ENCODE data around the gene DLGAP4.

Gene DLGAP4

DNA sequence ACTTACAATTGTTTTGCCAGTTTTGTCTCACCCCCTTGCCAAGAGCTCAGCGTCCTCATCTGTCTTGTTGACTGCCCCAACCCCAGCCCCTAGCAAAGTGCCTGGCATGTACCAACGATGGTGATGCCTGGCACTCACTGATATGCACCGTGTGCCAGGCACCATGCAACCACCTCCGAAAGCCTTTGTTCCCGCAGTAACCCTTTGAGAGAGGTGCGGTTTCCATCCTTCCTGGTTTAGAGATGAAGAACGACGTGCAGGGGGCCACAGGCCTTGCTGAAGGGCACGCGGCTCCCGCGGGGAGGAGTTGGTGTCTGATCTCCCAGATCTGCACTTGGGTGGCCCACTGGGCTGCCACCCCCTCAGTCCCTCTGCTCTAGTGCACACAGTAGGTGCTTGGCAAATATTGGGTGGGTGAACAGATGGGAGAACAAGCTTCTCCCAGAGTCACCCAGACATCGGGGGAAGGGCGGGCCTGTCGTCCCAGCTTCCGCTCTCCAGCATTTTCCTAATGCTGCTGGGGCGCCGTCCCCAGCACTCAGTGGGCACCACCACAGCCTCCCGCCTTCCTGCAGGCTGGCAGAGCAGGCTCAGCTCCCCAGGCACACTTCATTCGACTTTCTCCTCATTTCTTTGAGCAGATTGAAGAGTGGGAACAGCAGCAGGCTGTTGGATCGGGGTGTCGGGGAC, 35.3 kb downstream of the DLGAP4 start:
- Histone ChIP-seq H3K27ac (no peak overlapping the region), H3K4me3 (no peak overlapping the region)
- TF ChIP-seq, protein P1, sequence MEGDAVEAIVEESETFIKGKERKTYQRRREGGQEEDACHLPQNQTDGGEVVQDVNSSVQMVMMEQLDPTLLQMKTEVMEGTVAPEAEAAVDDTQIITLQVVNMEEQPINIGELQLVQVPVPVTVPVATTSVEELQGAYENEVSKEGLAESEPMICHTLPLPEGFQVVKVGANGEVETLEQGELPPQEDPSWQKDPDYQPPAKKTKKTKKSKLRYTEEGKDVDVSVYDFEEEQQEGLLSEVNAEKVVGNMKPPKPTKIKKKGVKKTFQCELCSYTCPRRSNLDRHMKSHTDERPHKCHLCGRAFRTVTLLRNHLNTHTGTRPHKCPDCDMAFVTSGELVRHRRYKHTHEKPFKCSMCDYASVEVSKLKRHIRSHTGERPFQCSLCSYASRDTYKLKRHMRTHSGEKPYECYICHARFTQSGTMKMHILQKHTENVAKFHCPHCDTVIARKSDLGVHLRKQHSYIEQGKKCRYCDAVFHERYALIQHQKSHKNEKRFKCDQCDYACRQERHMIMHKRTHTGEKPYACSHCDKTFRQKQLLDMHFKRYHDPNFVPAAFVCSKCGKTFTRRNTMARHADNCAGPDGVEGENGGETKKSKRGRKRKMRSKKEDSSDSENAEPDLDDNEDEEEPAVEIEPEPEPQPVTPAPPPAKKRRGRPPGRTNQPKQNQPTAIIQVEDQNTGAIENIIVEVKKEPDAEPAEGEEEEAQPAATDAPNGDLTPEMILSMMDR (IDR thresholded peaks at IDR 0.05) = no peak
- DNase-seq (ENCODE audit: low spot score) = no peak

DNA sequence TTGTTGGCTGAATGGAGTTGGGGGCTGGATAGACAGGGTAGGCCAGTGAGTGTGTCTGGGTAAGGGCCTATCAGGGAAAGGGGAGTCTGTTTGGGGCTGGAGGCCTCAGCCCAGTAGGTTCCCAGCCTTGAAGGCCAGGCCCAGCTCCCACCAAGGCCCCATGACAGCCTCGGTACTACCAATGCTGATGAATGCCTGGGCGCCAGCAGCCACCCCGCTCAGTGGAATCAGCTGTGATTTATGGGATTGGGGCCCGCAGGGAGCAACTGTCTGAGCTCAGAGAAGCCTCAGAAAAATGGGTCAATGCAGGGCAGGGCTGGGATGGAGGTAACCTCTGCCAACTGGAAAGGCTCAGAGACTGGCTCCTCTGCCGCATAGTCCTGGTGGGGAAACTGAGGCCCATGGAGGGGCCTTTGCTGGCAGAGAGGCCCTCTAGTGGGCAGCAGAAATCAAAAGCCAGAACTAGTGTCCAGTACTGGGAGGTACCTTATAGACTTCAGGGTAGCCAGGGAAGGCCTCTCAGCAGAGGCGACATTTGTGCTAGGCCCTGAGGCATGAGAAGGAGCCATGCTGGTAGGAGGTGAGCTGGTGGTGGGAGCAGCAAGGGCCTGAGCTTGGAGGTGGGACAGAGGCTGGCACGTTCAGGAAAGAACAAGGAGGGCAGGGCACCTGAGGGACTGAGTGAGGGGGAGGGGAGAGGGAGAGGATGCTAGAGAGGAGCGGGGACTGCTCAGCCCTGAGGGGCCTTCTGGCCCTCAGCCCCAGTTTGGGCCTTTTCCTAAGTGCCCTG, 36.4 kb downstream of the DLGAP4 start:
- Histone ChIP-seq H3K27ac (no peak overlapping the region), H3K4me3 (no peak overlapping the region)
- TF ChIP-seq, protein P1 (IDR thresholded peaks at IDR 0.05) = no peak
- DNase-seq (ENCODE audit: low spot score) = no peak

DNA sequence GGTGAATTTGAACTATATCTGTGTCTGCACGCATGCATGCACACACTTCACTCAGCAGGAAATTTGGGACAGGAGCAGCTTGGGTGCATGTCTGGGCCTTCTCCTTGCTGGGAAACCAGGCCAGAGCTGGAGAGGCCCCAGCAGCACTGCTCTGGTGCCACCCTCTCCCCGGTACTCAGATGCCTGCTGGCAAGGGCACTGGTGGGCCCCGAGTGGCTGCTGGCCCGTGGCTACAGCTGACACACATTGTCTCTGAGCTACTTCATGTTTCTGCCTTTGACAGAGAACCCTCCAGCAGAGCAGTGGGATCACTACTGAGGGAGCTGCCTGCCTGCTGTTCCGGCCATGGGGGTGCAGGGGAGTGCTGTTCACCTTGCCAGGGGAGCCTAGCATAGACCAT, 37.5 kb downstream of the DLGAP4 start:
- TF ChIP-seq, protein P1 (IDR thresholded peaks at IDR 0.05) = no peak
- Histone ChIP-seq H3K27ac (no peak overlapping the region), H3K4me3 (no peak overlapping the region)
- no peak for DNase-seq (ENCODE audit: low spot score)

DNA sequence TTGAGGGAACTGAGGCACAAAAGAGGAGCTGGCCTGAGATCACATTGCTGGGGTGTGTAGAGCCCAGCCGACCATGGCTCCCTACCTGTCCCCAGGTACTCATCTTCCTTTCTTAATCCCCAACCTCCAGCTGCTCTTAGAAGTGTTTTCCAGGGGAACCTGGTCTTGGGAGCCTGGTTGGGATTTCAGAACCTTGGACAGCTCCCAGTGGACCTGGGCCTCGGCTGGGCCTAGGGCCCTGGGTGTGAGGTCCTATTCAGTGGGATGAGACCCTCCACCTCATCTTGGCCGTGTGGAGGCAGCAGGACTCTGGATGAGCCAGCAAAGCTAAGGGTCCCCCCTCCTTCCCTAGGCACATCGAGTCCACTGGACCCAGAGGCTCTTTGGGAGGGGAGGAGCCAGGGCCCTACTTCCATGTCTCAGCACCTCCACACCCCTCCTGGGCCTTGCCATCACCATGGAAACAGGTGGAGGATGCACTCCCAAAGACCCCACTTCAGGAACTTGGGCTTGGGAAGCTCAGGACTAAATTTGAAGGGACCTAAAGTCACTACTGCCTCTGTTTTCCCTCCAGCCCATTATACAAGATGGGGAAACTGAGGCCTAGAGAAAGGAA, 38.5 kb downstream of the DLGAP4 start:
- TF ChIP-seq, protein P1 (IDR thresholded peaks at IDR 0.05) = no peak
- DNase-seq (ENCODE audit: low spot score) = no peak
- no peak overlapping the region for H3K4me3 ChIP-seq
- no peak overlapping the region for H3K27ac ChIP-seq

DNA sequence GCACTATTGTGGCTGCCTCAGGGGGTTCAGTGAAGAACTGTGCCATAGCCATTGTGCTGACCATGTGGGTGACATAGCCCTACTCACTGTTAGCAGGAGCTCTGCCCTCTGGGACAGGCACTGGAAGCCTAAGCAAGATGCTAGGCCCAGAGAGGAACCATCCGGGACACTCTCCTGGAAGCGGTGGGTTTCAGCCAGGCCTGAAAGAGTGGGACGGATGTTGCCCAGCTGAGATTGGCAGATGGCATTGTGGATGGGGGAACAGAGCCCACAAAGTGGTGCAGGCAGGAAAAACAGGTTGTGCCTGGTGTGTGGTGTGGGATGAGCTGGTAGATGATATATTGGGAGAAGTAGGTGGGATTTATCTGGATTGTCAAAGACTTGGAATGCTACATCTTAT, 40.1 kb downstream of the DLGAP4 start:
- DNase-seq (ENCODE audit: low spot score) = no peak
- H3K4me3 ChIP-seq = no peak overlapping the region
- H3K27ac ChIP-seq = no peak overlapping the region
- TF ChIP-seq, protein P1 (IDR thresholded peaks at IDR 0.05) = no peak

DNA sequence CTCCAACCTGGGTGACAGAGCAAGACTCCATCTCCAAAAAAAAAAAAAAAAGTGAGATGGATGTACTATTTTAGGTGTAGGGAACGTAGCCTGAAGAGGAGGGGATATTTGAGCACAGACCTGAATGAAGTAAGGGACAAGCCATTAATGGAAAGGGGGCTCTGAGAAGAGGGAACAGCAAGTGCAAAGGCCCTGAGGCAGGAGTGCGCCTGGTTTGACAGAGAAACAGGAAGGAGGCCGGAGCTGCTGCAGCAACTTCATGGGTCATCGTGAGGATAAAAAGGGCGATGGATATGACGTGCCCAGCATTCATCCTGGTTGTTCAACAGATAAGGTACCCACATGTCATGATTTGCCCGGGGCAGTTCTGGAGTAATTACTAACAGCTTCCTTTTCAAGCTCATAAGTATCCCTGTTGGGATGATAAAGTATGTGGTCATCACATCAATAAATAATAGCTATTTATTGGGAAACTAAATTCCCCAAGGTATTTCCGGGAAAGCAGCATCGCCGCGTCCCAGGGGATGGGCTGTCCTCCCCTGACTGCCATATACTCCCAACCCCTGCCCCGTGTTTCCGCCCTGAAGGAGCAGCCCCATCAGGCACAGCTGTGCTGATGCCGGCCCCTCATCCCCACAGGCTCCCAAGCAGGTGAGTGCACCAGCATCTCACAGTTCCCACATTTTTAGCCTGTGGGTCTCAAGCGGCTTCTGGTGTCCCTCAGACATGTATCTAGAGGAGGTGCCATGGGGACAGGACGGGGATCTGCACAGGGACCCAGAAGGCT, 43.4 kb downstream of the DLGAP4 start:
- H3K4me3 ChIP-seq = no peak overlapping the region

More for the DNA sequence above, 43.4 kb downstream of the DLGAP4 start:
- no peak for DNase-seq (ENCODE audit: low spot score)
- TF ChIP-seq, protein P1 (IDR thresholded peaks at IDR 0.05) = no peak
- H3K27ac ChIP-seq = no peak overlapping the region
